SK-N-SH (cell line): ENCODE measurements around the gene SMU1. TPM values are rescaled to one million over a fixed set of nuclear protein-coding genes. Genes with fewer than 3 reads are reported as not detected.

Experiments
- CTCF ChIA-PET: fragments of 300-600, 350-600 bp; formaldehyde crosslinking; extraction: SDS; loops from one replicate; lab custom pipeline; 2021; lab: Yijun Ruan, JAX
- POLR2A ChIA-PET: fragments of 350-600 bp; sonication (Branson Sonifier 250); formaldehyde crosslinking; extraction: SDS; loops from one replicate; lab custom pipeline; 2020; ENCODE audit warnings: antibody characterized with exemption, inconsistent platforms; lab: Yijun Ruan, JAX
- DNase-seq: peaks from one replicate; pipeline ENCODE4 v3.0.0; 2012
- H2AFZ ChIP-seq: fragments of 200-600 bp; sonication (generic); 2 replicates; pipeline ENCODE4 v1.8.1; 2016; ENCODE audit warnings: antibody characterized with exemption, mild to moderate bottlenecking, low read depth
- H3F3A ChIP-seq: fragments of 200-600 bp; sonication (generic); replicated peaks from 2 replicates; pipeline ENCODE3; 2016; ENCODE audit warnings: antibody characterized with exemption, mild to moderate bottlenecking; ENCODE audit not compliant: insufficient read depth
- H3K27ac ChIP-seq, 2 experiments: fragments of 200-500 bp in 1 of 2; fragments of 200-600 bp in 1 of 2; sonication (Bioruptor generic) in 1 of 2; sonication (generic), shearing (Covaris generic) in 1 of 2; 2 replicates each; pipeline versions ENCODE4 v1.5.1 to v1.6.1; 2014 to 2016; ENCODE audit warnings: low read depth in 2 of 2, inconsistent platforms in 1 of 2, low read length in 1 of 2, mild to moderate bottlenecking in 1 of 2, mixed read lengths in 1 of 2
- H3K27me3 ChIP-seq: fragments of 200-600 bp; sonication (generic), shearing (Covaris generic); 2 replicates; pipeline ENCODE4 v1.6.1; 2016; ENCODE audit warnings: mixed run types; ENCODE audit not compliant: insufficient read depth
- H3K36me3 ChIP-seq, 2 experiments: fragments of 200-500 bp in 1 of 2; fragments of 200-600 bp in 1 of 2; sonication (Bioruptor generic) in 1 of 2; sonication (generic) in 1 of 2; replicated peaks in 1 of 2; 2 replicates each; pipeline versions ENCODE3 to v1.5.1; 2014 to 2016; ENCODE audit warnings: low read length in 1 of 2, mild to moderate bottlenecking in 1 of 2; ENCODE audit not compliant: insufficient read depth in 2 of 2, control insufficient read depth in 1 of 2
- H3K4me1 ChIP-seq, 2 experiments: fragments of 200-500 bp in 1 of 2; fragments of 200-600 bp in 1 of 2; sonication (Bioruptor generic) in 1 of 2; sonication (generic), shearing (Covaris generic) in 1 of 2; 2 replicates each; pipeline versions ENCODE4 v1.5.1 to v1.6.1; 2014 to 2016; ENCODE audit warnings: low read depth in 1 of 2, low read length in 1 of 2, mixed run types in 1 of 2; ENCODE audit not compliant: insufficient read depth in 2 of 2, control insufficient read depth in 1 of 2
- H3K4me2 ChIP-seq: fragments of 200-600 bp; sonication (generic), shearing (Covaris generic); 2 replicates; pipeline ENCODE4 v1.6.1; 2017; ENCODE audit warnings: mixed run types
- H3K4me3 ChIP-seq, 2 experiments: fragments of 200-500 bp in 1 of 2; fragments of 200-600 bp in 1 of 2; sonication (Bioruptor generic) in 1 of 2; sonication (generic), shearing (Covaris generic) in 1 of 2; 2 replicates each; pipeline versions ENCODE4 v1.5.1 to v1.8.1; 2014 to 2016; ENCODE audit warnings: low read depth in 2 of 2, inconsistent platforms in 1 of 2, low read length in 1 of 2, mild to moderate bottlenecking in 1 of 2, mixed read lengths in 1 of 2, moderate library complexity in 1 of 2
- H3K79me2 ChIP-seq: fragments of 200-600 bp; sonication (generic); 2 replicates; pipeline ENCODE4 v1.8.1; 2017; ENCODE audit warnings: mild to moderate bottlenecking; ENCODE audit not compliant: insufficient read depth
- H3K9ac ChIP-seq: fragments of 200-600 bp; sonication (generic); 2 replicates; pipeline ENCODE4 v1.6.1; 2017; ENCODE audit warnings: mixed run types
- H3K9me2 ChIP-seq: fragments of 200-600 bp; sonication (generic); 2 replicates; pipeline ENCODE4 v1.6.1; 2017; ENCODE audit warnings: mixed run types
- H3K9me3 ChIP-seq: fragments of 200-600 bp; sonication (generic); 2 replicates; pipeline ENCODE4 v1.6.1; 2017; ENCODE audit warnings: mixed run types, mild to moderate bottlenecking, moderate library complexity
- H4K20me1 ChIP-seq: fragments of 200-600 bp; sonication (generic); 2 replicates; pipeline ENCODE4 v1.6.1; 2017; ENCODE audit warnings: mild to moderate bottlenecking, mixed run types; ENCODE audit not compliant: insufficient read depth
- CHD2 ChIP-seq: fragments of 150-350 bp; IDR thresholded peaks from 2 replicates; pipeline ENCODE4 v1.6.1; 2018; ENCODE audit warnings: low read length; ENCODE audit not compliant: partially characterized antibody
- ELF1 ChIP-seq: IDR thresholded peaks from 2 replicates; pipeline ENCODE4 v1.4.0; 2012
- EP300 ChIP-seq, 2 experiments: IDR thresholded peaks; 2 replicates each; pipeline versions ENCODE4 v1.4.0 to v1.6.1; 2012; ENCODE audit warnings: borderline replicate concordance in 1 of 2, low read depth in 1 of 2, low read length in 1 of 2
- EZH2phosphoT487 ChIP-seq: fragments of 200-600 bp; sonication (generic); IDR thresholded peaks from 2 replicates; pipeline ENCODE4 v1.6.1; 2017; ENCODE audit warnings: low read depth, mixed run types, mild to moderate bottlenecking, antibody characterized with exemption, moderate library complexity, borderline replicate concordance
- FOXJ3 ChIP-seq: sonication (generic); formaldehyde crosslinking; IDR thresholded peaks from 2 replicates; pipeline ENCODE4 v1.5.1; 2020; ENCODE audit warnings: mild to moderate bottlenecking, missing genetic modification reagents
- GATA2 ChIP-seq: sonication (generic); formaldehyde crosslinking; IDR thresholded peaks from 2 replicates; pipeline ENCODE4 v1.5.0; 2020; ENCODE audit warnings: mild to moderate bottlenecking, missing genetic modification reagents
- MXI1 ChIP-seq: IDR thresholded peaks from 2 replicates; pipeline ENCODE4 v1.6.1; 2012; ENCODE audit warnings: mild to moderate bottlenecking, low read depth, low read length, improper control_type of control experiment
- NFIC ChIP-seq: IDR thresholded peaks from 2 replicates; pipeline ENCODE4 v1.4.0; 2012; ENCODE audit warnings: borderline replicate concordance
- POLR2AphosphoS5 ChIP-seq: IDR thresholded peaks from 2 replicates; pipeline ENCODE4 v1.6.1; 2012; ENCODE audit warnings: low read depth, low read length
- RFX5 ChIP-seq: IDR thresholded peaks from 2 replicates; pipeline ENCODE4 v1.6.1; 2012; ENCODE audit warnings: mild to moderate bottlenecking, improper control_type of control experiment, low read length
- RXRA ChIP-seq: IDR thresholded peaks from 2 replicates; pipeline ENCODE4 v1.4.0; 2012; ENCODE audit warnings: low read depth, mild to moderate bottlenecking, borderline replicate concordance
- TAF1 ChIP-seq: IDR thresholded peaks from 2 replicates; pipeline ENCODE4 v1.6.1; 2012; ENCODE audit warnings: low read depth, mild to moderate bottlenecking, low read length, moderate library complexity, borderline replicate concordance
- YY1 ChIP-seq: IDR thresholded peaks from 2 replicates; pipeline ENCODE4 v1.4.0; 2012; ENCODE audit warnings: low read depth, mild to moderate bottlenecking
- WGBS: methylation state at CpG from one replicate; pipeline ENCODE4 v1.1.6; 2017; ENCODE audit warnings: low lambda C conversion rate; 5-methylcytosine and 5-hydroxymethylcytosine counted together
- polyA plus RNA-seq, 3 experiments: library from polyadenylated mRNA; depleted of rRNA; stranded (reverse); fragments of >200 nt; gene quantifications; 2 replicates each; pipeline ENCODE4 v1.2.3, GENCODE V29; 2012
- TF ChIP-seq, protein P1 (sequence below): IDR thresholded peaks from 2 replicates; pipeline ENCODE4; 2012
- TF ChIP-seq, protein P2 (sequence below): IDR thresholded peaks from 2 replicates; pipeline ENCODE4 v1.4.0; 2012; ENCODE audit warnings: low read depth
- TF ChIP-seq, protein P3 (sequence below): fragments of 150-350 bp; IDR thresholded peaks from 2 replicates; pipeline ENCODE4 v1.6.1; 2016; ENCODE audit warnings: mild to moderate bottlenecking, low read depth, low read length
- TF ChIP-seq, protein P4 (sequence below): fragments of 150-350 bp; IDR thresholded peaks from 2 replicates; pipeline ENCODE4 v1.6.1; 2017; ENCODE audit warnings: antibody characterized with exemption, low read length, low read depth, borderline replicate concordance

The SMU1 gene
- polyA plus RNA-seq, 1 of the 3 experiments (the other 2 are of a cell fraction): 9.8 TPM

DNA sequence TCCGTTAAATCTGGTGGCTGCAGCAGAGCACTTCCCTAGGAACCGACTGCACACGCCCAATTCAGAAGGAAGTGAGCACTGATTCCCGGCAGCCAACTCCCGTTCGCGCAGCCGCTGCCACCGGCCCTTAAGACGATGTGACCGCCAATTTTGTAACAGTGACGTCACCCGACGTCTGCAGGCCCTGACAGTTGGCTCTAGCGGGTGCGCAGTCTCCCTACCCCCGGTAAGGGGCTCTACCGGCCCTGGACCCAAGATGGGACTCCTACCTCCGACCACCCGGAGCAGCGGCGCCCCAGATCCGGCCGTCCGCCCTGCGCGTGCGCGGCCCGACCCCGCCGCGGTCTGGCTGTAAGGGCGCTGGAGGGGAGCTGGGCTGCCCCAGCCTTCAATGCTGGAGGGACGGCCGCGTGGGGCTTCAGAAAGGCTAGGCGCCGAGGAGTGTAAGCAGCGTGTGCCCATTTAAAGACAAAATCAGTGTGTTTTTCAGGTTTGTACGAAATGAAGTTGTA, 32.3 kb downstream of the SMU1 start (continued):
- TF ChIP-seq POLR2AphosphoS5: no peak
- TF ChIP-seq RXRA: no peak
- TF ChIP-seq, protein P1, sequence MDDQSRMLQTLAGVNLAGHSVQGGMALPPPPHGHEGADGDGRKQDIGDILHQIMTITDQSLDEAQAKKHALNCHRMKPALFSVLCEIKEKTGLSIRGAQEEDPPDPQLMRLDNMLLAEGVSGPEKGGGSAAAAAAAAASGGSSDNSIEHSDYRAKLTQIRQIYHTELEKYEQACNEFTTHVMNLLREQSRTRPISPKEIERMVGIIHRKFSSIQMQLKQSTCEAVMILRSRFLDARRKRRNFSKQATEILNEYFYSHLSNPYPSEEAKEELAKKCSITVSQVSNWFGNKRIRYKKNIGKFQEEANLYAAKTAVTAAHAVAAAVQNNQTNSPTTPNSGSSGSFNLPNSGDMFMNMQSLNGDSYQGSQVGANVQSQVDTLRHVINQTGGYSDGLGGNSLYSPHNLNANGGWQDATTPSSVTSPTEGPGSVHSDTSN: peak; percentile 31
- TF ChIP-seq, protein P2, sequence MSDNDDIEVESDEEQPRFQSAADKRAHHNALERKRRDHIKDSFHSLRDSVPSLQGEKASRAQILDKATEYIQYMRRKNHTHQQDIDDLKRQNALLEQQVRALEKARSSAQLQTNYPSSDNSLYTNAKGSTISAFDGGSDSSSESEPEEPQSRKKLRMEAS: peak; percentile 70
- peak; percentile 47 for TF ChIP-seq MXI1
- TF ChIP-seq ELF1: no peak
- TF ChIP-seq RFX5: 0 out of 2 replicates have a peak, but pooled peaks have one; percentile 35
- TF ChIP-seq EZH2phosphoT487: no peak
- peak; percentile 40 for TF ChIP-seq CHD2
- peak; percentile 58; the same call in 1 of the 2 replicates for TF ChIP-seq TAF1

DNA sequence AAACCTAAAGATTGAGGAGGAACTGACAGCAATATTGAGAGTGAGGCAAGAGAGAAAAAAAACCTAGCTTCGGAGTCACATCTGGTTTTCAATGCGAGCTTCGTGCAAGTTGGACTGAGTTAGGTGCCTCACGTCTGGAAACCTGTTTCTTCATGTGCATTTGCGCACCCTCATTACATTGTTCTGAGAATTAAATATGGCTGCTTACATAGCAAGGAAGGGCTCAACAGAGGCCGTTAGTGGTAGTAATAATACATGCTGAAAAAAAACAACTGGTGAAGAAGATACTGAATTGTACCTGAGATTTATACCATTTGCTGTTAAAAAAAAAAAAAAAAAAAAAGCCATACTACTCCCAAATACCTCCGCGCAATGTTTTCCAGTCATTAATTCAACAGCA, 32.8 kb downstream of the SMU1 start:
- TF ChIP-seq, protein P3, sequence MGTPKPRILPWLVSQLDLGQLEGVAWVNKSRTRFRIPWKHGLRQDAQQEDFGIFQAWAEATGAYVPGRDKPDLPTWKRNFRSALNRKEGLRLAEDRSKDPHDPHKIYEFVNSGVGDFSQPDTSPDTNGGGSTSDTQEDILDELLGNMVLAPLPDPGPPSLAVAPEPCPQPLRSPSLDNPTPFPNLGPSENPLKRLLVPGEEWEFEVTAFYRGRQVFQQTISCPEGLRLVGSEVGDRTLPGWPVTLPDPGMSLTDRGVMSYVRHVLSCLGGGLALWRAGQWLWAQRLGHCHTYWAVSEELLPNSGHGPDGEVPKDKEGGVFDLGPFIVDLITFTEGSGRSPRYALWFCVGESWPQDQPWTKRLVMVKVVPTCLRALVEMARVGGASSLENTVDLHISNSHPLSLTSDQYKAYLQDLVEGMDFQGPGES: no peak
- peak; percentile 61; the same call in 1 of the 2 replicates for TF ChIP-seq YY1
- Histone ChIP-seq H2AFZ (peak overlapping the region; percentile 74), H3F3A (peaks cover 73% of the 10 kb centered on the region), H3K36me3 (peaks cover 36 to 49% of the 10 kb centered on the region in 2 experiments), H4K20me1 (no peaks in the 10 kb centered on the region), H3K4me1 (peaks cover 5 to 9% of the 10 kb centered on the region in 2 experiments; a peak in 2 of 4 replicates), H3K9me2 (no peaks in the 10 kb centered on the region), H3K9me3 (no peaks in the 10 kb centered on the region), H3K27me3 (no peaks in the 10 kb centered on the region), H3K4me3 (peak overlapping the region; percentile 61 to 66), H3K27ac (peak overlapping the region; percentile 72 to 92), H3K9ac (peak overlapping the region; percentile 66), H3K79me2 (no peaks in the 10 kb centered on the region), H3K4me2 (peak overlapping the region; percentile 89)
- WGBS: 37% methylated on average over 8 of the region's 8 CpGs
- CTCF ChIA-PET: interaction anchor here (1.4 to 3.0 kb wide), 5 partner anchors 9 to 665 kb away, joined by 3 to 11 read pairs (median 7); partner anchors contain the start of gene SMU1
- no peak for DNase-seq
- POLR2A ChIA-PET: interaction anchor here (0.6 to 2.7 kb wide), 4 partner anchors 11 to 1814 kb away, joined by 3 to 17 read pairs (median 4); partner anchors contain the start of gene DNAJA1

DNA sequence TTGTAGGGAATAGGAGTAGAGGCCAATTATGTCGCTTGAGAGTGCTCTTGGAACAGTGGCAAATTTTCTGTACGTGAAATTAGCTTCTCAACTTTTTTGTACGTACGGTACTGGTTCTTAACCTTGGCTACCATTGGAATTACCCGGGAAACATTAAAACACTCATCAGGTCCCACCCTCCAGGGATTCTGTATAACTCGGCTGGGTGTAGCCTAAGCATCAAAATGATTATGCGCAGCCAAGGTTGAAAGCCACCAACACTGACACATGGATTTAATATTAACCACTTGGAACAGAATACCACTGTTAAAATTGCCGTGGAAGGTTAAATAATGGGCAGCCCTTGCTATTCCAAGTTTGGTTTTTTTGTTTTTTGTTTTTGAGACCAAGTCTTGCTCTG, 34.0 kb downstream of the SMU1 start:
- WGBS: 83% methylated on average over 8 of the region's 8 CpGs
- Histone ChIP-seq H3K4me2 (no peak overlapping the region), H3K27ac (peak overlapping the region; percentile 2 to 23; a peak in 2 of 4 replicates), H3K4me3 (no peak overlapping the region), H3F3A (peaks cover 79% of the 10 kb centered on the region), H3K9ac (no peak overlapping the region), H4K20me1 (no peaks in the 10 kb centered on the region), H2AFZ (no peak overlapping the region), H3K27me3 (no peaks in the 10 kb centered on the region), H3K9me2 (no peaks in the 10 kb centered on the region), H3K79me2 (0 out of 2 replicates have a peak, but pooled peaks cover under 1% of the 10 kb centered on the region), H3K4me1 (peaks cover 5 to 9% of the 10 kb centered on the region in 2 experiments; a peak in 2 of 4 replicates), H3K36me3 (peaks cover 35 to 50% of the 10 kb centered on the region in 2 experiments), H3K9me3 (no peaks in the 10 kb centered on the region)
- CTCF ChIA-PET: interaction anchor here (2.0 to 3.0 kb wide), 2 partner anchors 8 to 14 kb away, joined by 5 to 11 read pairs; no protein-coding TSS in a partner anchor
- DNase-seq: no peak
- TF ChIP-seq EP300 (IDR thresholded peaks at IDR 0.05; ENCODE audit: borderline replicate concordance in 1 of 2, low read depth in 1 of 2, low read length in 1 of 2): no peak
- TF ChIP-seq FOXJ3 (CRISPR knock-in tag): no peak
- no peak for TF ChIP-seq GATA2 (CRISPR knock-in tag)
- TF ChIP-seq, protein P2: no peak
- TF ChIP-seq, protein P4, sequence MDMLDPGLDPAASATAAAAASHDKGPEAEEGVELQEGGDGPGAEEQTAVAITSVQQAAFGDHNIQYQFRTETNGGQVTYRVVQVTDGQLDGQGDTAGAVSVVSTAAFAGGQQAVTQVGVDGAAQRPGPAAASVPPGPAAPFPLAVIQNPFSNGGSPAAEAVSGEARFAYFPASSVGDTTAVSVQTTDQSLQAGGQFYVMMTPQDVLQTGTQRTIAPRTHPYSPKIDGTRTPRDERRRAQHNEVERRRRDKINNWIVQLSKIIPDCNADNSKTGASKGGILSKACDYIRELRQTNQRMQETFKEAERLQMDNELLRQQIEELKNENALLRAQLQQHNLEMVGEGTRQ: no peak
- TF ChIP-seq NFIC: no peak
- no peak for TF ChIP-seq TAF1
- POLR2A ChIA-PET: no interaction called here
